ENCODE results near the gene GRIN1. TPM values are rescaled to one million over a fixed set of nuclear protein-coding genes. Genes with fewer than 3 reads are reported as not detected.
A peak's percentile ranks its signal among the peaks of the same experiment; 100 is the strongest.

GRIN1 gene
- total and polyA plus RNA-seq, 2 of the 8 experiments (the other 6 are each of a cell fraction or from before 2014, with no cell fraction given), result 0.48 to 2.1 TPM

- Histone ChIP-seq H4K20me1 (replicated peaks in 1 of 2; ENCODE audit: control insufficient read depth in 1 of 2, insufficient read depth in 2 of 2, low read length in 2 of 2) (peaks cover 0 to 23% of the 10 kb centered on the region in 2 experiments), H2BK120ac (replicated peaks; ENCODE audit: low read depth, low read length) (no peak overlapping the region), H2BK5ac (ENCODE audit: low read depth, low read length) (no peak overlapping the region), H3K79me2 (ENCODE audit: control insufficient read depth in 1 of 2, insufficient read depth in 2 of 2, low read length in 2 of 2) (no peaks in the 10 kb centered on the region), H3K23ac (ENCODE audit: insufficient read length) (no peak overlapping the region), H4K8ac (ENCODE audit: extremely low read depth, insufficient read depth, low read length) (no peak overlapping the region), H3K56ac (replicated peaks; ENCODE audit: insufficient read length, low read depth, low read length) (no peak overlapping the region), H2BK20ac (ENCODE audit: low read length) (no peak overlapping the region), H3K14ac (ENCODE audit: insufficient read length) (no peak overlapping the region), H3K18ac (ENCODE audit: extremely low read depth, low read length) (no peak overlapping the region), H3K4me1 (replicated peaks in 1 of 4; ENCODE audit: control insufficient read depth in 3 of 4, insufficient read depth in 4 of 4, low read length in 3 of 4) (peaks cover 0 to 13% (median 12%) of the 10 kb centered on the region in 4 experiments; a peak in 6 of 7 replicates), H4K5ac (ENCODE audit: insufficient read length, low read depth, low read length) (no peak overlapping the region), H3K79me1 (ENCODE audit: low read depth, low read length) (no peaks in the 10 kb centered on the region; the same call in 1 of the 2 replicates), H3K9me3 (ENCODE audit: insufficient read depth in 2 of 2, low read depth in 1 of 2, low read length in 1 of 2) (no peaks in the 10 kb centered on the region), H2AK5ac (ENCODE audit: low read depth, low read length) (no peak overlapping the region), H2BK12ac (ENCODE audit: low read depth, low read length) (peak overlapping the region; percentile 68; the same call in 1 of the 2 replicates), H3K36me3 (ENCODE audit: control insufficient read depth in 2 of 4, insufficient read depth in 4 of 4, low read length in 3 of 4) (no peaks in the 10 kb centered on the region), H3K23me2 (ENCODE audit: low read depth, low read length) (peaks cover 10% of the 10 kb centered on the region; the same call in 1 of the 2 replicates), H3K4me3 (ENCODE audit: extremely low read depth in 1 of 4, insufficient read depth in 2 of 4, low read depth in 3 of 4, low read length in 4 of 4) (no peak overlapping the region), H3K4ac (replicated peaks; ENCODE audit: insufficient read length, low read depth, low read length) (no peak overlapping the region), H2AFZ (ENCODE audit: low read length) (no peak overlapping the region), H3K27me3 (replicated peaks in 1 of 4; ENCODE audit: control insufficient read depth in 3 of 4, extremely low read depth in 1 of 4, insufficient read depth in 3 of 4, low read length in 3 of 4) (peaks cover 56 to 95% (median 91%) of the 10 kb centered on the region in 4 experiments), H3K9ac (replicated peaks in 1 of 4; ENCODE audit: extremely low read depth in 1 of 4, low read depth in 3 of 4, low read length in 3 of 4) (no peak overlapping the region), H3K4me2 (ENCODE audit: insufficient read depth in 1 of 2, low read depth in 2 of 2, low read length in 2 of 2) (no peak overlapping the region), H2BK15ac (ENCODE audit: low read length) (no peak overlapping the region), H4K91ac (replicated peaks; ENCODE audit: insufficient read length, low read length) (no peak overlapping the region), H3K27ac (ENCODE audit: low read depth, low read length) (no peak overlapping the region)
- POLR2A ChIA-PET (ENCODE audit: partially characterized antibody), result interaction anchor here (1.1 kb wide), 1 partner anchor 81 kb away, joined by 3 read pairs; the partner anchor contains the start of gene TUBB4B
- DNase-seq (ENCODE audit: low read depth in 1 of 2, low spot score in 2 of 2) (no peak), FAIRE-seq (no peak)
- CTCF ChIA-PET (ENCODE audit: partially characterized antibody), result interaction anchor here (1.3 kb wide), 1 partner anchor 16 kb away, joined by 4 read pairs; no protein-coding TSS in a partner anchor
- 68% methylated on average over 14 of the region's 14 CpGs; no CpG with 5 or more reads in 1 of the 2 experiments for WGBS, 2 experiments (ENCODE audit: extremely low coverage in 1 of 2, insufficient coverage in 1 of 2, insufficient read length in 1 of 2, insufficient replicate concordance in 2 of 2, low coverage in 1 of 2, low lambda C conversion rate in 2 of 2, missing lambda C conversion rate in 1 of 2)
- TF ChIP-seq CBX8 (IDR thresholded peaks at IDR 0.05; ENCODE audit: borderline replicate concordance, low read depth, low read length), result no peak
- TF ChIP-seq KDM5A (IDR thresholded peaks at IDR 0.05; ENCODE audit: low read length), result no peak
- no peak for TF ChIP-seq SIX5 (IDR thresholded peaks at IDR 0.05; ENCODE audit: low read depth, low read length)
- TF ChIP-seq SIN3A (conservative IDR thresholded peaks at IDR 0.05 in 1 of 2, IDR thresholded peaks at IDR 0.05 in 1 of 2; ENCODE audit: low read depth in 1 of 2, low read length in 2 of 2), result no peak
- TF ChIP-seq, protein P1, sequence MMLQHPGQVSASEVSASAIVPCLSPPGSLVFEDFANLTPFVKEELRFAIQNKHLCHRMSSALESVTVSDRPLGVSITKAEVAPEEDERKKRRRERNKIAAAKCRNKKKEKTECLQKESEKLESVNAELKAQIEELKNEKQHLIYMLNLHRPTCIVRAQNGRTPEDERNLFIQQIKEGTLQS (IDR thresholded peaks at IDR 0.05; ENCODE audit: insufficient read depth, low read depth, low read length), result no peak
- TF ChIP-seq BCL11A (IDR thresholded peaks at IDR 0.05; ENCODE audit: low read depth in 2 of 2, low read length in 2 of 2), result no peak
- no peak for TF ChIP-seq RAD21 (IDR thresholded peaks at IDR 0.05 in 1 of 2, conservative IDR thresholded peaks at IDR 0.05 in 1 of 2; ENCODE audit: low read depth in 2 of 2, low read length in 2 of 2)
- TF ChIP-seq HDAC2 (IDR thresholded peaks at IDR 0.05; ENCODE audit: borderline replicate concordance in 1 of 2, low read depth in 2 of 2, low read length in 2 of 2), result no peak
- no peak for TF ChIP-seq YY1 (IDR thresholded peaks at IDR 0.05; ENCODE audit: low read depth, low read length)
- no peak for TF ChIP-seq CBX5 (IDR thresholded peaks at IDR 0.05; ENCODE audit: low read depth, low read length)
Observed at GRCh38 chr9:137159105-137160053, 20.4 kb downstream of the GRIN1 start.

Measured in H1 (cell line).